ENCODE measurements around the gene GAB1. TPM values are rescaled to one million over a fixed set of nuclear protein-coding genes. Genes with fewer than 3 reads are reported as not detected.

Gene GAB1
- total RNA-seq, 1 experiment from 2014 or later, result 15.3 TPM

DNA sequence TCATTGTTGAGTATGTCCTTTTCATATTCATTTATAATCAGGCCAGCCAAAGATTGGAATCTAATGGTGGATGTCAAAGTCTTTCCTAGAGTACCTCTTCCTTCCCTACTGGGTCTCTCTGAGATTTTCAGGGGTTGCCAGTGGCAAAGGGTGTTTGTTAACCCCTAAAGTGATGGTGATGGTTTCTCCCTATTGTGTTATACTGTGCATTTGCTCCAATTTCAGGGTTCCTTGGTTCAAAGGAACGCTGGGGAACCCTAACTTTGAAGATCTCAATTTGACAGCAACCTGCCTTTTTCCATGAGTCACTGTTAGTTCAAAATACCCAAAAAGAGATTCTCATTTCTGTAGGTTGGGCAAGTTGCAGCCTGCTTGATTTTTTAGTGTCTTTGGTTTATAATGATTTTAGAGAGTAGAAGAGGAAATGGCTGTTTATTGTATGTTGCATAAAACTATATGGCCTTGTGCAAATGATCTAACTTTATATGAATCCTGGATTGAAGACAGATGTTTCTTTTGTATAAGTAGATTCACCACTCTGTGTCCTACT lies 23.0 kb downstream of the GAB1 start:
- no CpG with 5 or more reads among the region's 1 CpG for WGBS (ENCODE audit: extremely low coverage, insufficient read length, low lambda C conversion rate)
- Mint-ChIP-seq H3K36me3 (ENCODE audit: insufficient read depth in 1 of 3, low read depth in 3 of 3) (peaks cover 0 to 3% (median 2%) of the 10 kb centered on the region in 3 experiments; a peak in 2 of 7 replicates), H3K4me1 (peaks cover 72 to 76% of the 10 kb centered on the region in 2 experiments), H3K27ac (peak overlapping the region; percentile 15 to 59 (median 37); a peak in 5 of 7 replicates), H3K4me3 (no peak overlapping the region), H3K27me3 (ENCODE audit: low read depth) (no peaks in the 10 kb centered on the region), H3K9me3 (no peaks in the 10 kb centered on the region)
- peaks cover 1% of the 10 kb centered on the region; the same call in 1 of the 2 replicates for H3K79me2 ChIP-seq (ENCODE audit: insufficient read depth, low read length)
- no peak overlapping the region for H4K5ac ChIP-seq (ENCODE audit: insufficient read length, low read depth, low read length)
- no peak overlapping the region for H4K8ac ChIP-seq (replicated peaks; ENCODE audit: insufficient read length, low read depth, low read length)
- no peak overlapping the region for H2BK120ac ChIP-seq (ENCODE audit: low read depth, low read length, poor library complexity, severe bottlenecking)
- no peak overlapping the region for H4K91ac ChIP-seq (ENCODE audit: insufficient read length, low read depth, low read length)
- H2BK20ac ChIP-seq (ENCODE audit: low read depth, low read length, poor library complexity, severe bottlenecking), result no peak overlapping the region
- H3K4ac ChIP-seq (ENCODE audit: low read depth, low read length), result no peak overlapping the region
- no peak overlapping the region for H2AFZ ChIP-seq (ENCODE audit: low read length)
- no peak overlapping the region for H3K14ac ChIP-seq (ENCODE audit: insufficient read depth, low read length)
- H4K20me1 ChIP-seq (ENCODE audit: control insufficient read depth, insufficient read depth, insufficient read length), result no peaks in the 10 kb centered on the region
- TF ChIP-seq, protein P1, sequence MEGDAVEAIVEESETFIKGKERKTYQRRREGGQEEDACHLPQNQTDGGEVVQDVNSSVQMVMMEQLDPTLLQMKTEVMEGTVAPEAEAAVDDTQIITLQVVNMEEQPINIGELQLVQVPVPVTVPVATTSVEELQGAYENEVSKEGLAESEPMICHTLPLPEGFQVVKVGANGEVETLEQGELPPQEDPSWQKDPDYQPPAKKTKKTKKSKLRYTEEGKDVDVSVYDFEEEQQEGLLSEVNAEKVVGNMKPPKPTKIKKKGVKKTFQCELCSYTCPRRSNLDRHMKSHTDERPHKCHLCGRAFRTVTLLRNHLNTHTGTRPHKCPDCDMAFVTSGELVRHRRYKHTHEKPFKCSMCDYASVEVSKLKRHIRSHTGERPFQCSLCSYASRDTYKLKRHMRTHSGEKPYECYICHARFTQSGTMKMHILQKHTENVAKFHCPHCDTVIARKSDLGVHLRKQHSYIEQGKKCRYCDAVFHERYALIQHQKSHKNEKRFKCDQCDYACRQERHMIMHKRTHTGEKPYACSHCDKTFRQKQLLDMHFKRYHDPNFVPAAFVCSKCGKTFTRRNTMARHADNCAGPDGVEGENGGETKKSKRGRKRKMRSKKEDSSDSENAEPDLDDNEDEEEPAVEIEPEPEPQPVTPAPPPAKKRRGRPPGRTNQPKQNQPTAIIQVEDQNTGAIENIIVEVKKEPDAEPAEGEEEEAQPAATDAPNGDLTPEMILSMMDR (conservative IDR thresholded peaks at IDR 0.05), result no peak
- H3K4me2 ChIP-seq (ENCODE audit: insufficient read depth, insufficient read length, low read length), result no peak overlapping the region
- no peak overlapping the region for H3K56ac ChIP-seq (ENCODE audit: insufficient read length, low read depth, low read length)
- no peaks in the 10 kb centered on the region for H3K79me1 ChIP-seq (ENCODE audit: insufficient read depth, low read depth, low read length, poor library complexity, severe bottlenecking)
- DNase-seq, result no peak
- no peak overlapping the region for H3K27ac ChIP-seq (ENCODE audit: insufficient read length, low read depth, low read length)
- no peak overlapping the region for H3K23ac ChIP-seq (ENCODE audit: insufficient read length, low read depth, low read length)
- H3K18ac ChIP-seq (ENCODE audit: insufficient read length, low read depth, low read length), result no peak overlapping the region
- no peak overlapping the region for H3K9ac ChIP-seq (ENCODE audit: extremely low read depth, insufficient read length, low read length)
- no peak overlapping the region for H3T11ph ChIP-seq (ENCODE audit: low read length)
- no peak overlapping the region for H2BK15ac ChIP-seq (ENCODE audit: low read depth, low read length)
- no peaks in the 10 kb centered on the region for H3K27me3 ChIP-seq (ENCODE audit: insufficient read depth, low read length)
- H2BK5ac ChIP-seq (ENCODE audit: insufficient read length, low read length), result no peak overlapping the region
- H3K4me1 ChIP-seq (ENCODE audit: insufficient read depth, low read length), result peaks cover 11% of the 10 kb centered on the region; the same call in 1 of the 2 replicates
- H2BK12ac ChIP-seq (ENCODE audit: insufficient read length, low read depth, low read length), result no peak overlapping the region
- H2AK5ac ChIP-seq (ENCODE audit: insufficient read length, low read length), result no peak overlapping the region
- H3K9me3 ChIP-seq (ENCODE audit: control insufficient read depth, low read depth, low read length), result no peaks in the 10 kb centered on the region
- H3K23me2 ChIP-seq (ENCODE audit: insufficient read length, low read depth, low read length, poor library complexity, severe bottlenecking), result no peaks in the 10 kb centered on the region
